UCSD-AML1 (cell line): ENCODE data around the gene BCL2A1.
"Not testable (repeated sequence)": the region's sequence is repeated elsewhere in the genome, so short reads cannot be mapped to it uniquely, and the experiment has no call there.

Experiments
- DNase-seq: peaks from one replicate; lab custom pipeline; 2025; ENCODE audit not compliant: unreplicated experiment; lab: John Stamatoyannopoulos, UW

BCL2A1 gene

GRCh38 chr15:79962178-79962577 lies 8.8 kb downstream of the BCL2A1 start:
- no peak for DNase-seq

- no peak for DNase-seq
Observed at GRCh38 chr15:79960502-79961212, 10.3 kb downstream of the BCL2A1 start.

- no peak for DNase-seq
Observed at GRCh38 chr15:79957741-79958140, 13.3 kb downstream of the BCL2A1 start.

GRCh38 chr15:79956354-79956939 lies 14.5 kb downstream of the BCL2A1 start:
- DNase-seq, result no peak

- peak; percentile 40 for DNase-seq
Observed at GRCh38 chr15:79954661-79955060, 16.3 kb downstream of the BCL2A1 start.

GRCh38 chr15:79953951-79954444 lies 17.0 kb downstream of the BCL2A1 start:
- DNase-seq, result no peak

GRCh38 chr15:79952329-79952728 lies 18.7 kb downstream of the BCL2A1 start:
- DNase-seq, result no peak

- DNase-seq, result no peak
Observed at GRCh38 chr15:79950247-79950646, 20.7 kb downstream of the BCL2A1 start.

- no peak for DNase-seq
Observed at GRCh38 chr15:79948761-79949160, 22.2 kb downstream of the BCL2A1 start.

- no peak for DNase-seq
Observed at GRCh38 chr15:79948095-79948695, 22.8 kb downstream of the BCL2A1 start.

- DNase-seq, result no peak
Observed at GRCh38 chr15:79947009-79947408, 24.0 kb downstream of the BCL2A1 start.

GRCh38 chr15:79944622-79945021 lies 26.4 kb downstream of the BCL2A1 start:
- no peak for DNase-seq

- DNase-seq, result no peak
Observed at GRCh38 chr15:79943820-79944219, 27.2 kb downstream of the BCL2A1 start.

GRCh38 chr15:79942741-79943481 lies 28.1 kb downstream of the BCL2A1 start:
- no peak for DNase-seq

- no peak for DNase-seq
Observed at GRCh38 chr15:79939399-79939798, 31.6 kb downstream of the BCL2A1 start.

GRCh38 chr15:79938143-79938542 lies 32.9 kb downstream of the BCL2A1 start:
- DNase-seq, result no peak

- DNase-seq, result not testable (repeated sequence)
Observed at GRCh38 chr15:79935556-79936201, 35.3 kb downstream of the BCL2A1 start.

GRCh38 chr15:79933231-79933630 lies 37.8 kb downstream of the BCL2A1 start:
- no peak for DNase-seq

GRCh38 chr15:79932447-79932846 lies 38.5 kb downstream of the BCL2A1 start:
- DNase-seq, result no peak

GRCh38 chr15:79930516-79930915 lies 40.5 kb downstream of the BCL2A1 start:
- DNase-seq, result no peak

GRCh38 chr15:79929412-79929811 lies 41.6 kb downstream of the BCL2A1 start:
- DNase-seq, result no peak
